ENCODE results near the gene NRN1.
"Not testable (repeated sequence)": the region's sequence is repeated elsewhere in the genome, so short reads cannot be mapped to it uniquely, and the experiment has no call there.

NRN1 gene

GRCh38 chr6:6006428-6007365, at the start of gene NRN1:
Gene NRN1, minus strand, starts transcription at chr6:6006925. Its CDS starts 176 bp downstream, at chr6:6006749.
- no peak for DNase-seq

- no peak for DNase-seq
These were observed 45.5 kb upstream of the NRN1 start for GRCh38 chr6:6052216-6052615.

GRCh38 chr6:6046716-6047115, 40.0 kb upstream of the NRN1 start:
- DNase-seq: no peak

- no peak for DNase-seq
These were observed 33.3 kb upstream of the NRN1 start for GRCh38 chr6:6039946-6040509.

GRCh38 chr6:6037179-6037578, 30.5 kb upstream of the NRN1 start:
- no peak for DNase-seq

- no peak for DNase-seq
These were observed 27.1 kb upstream of the NRN1 start for GRCh38 chr6:6033858-6034257.

- DNase-seq: no peak
These were observed 19.9 kb upstream of the NRN1 start for GRCh38 chr6:6026513-6027205.

GRCh38 chr6:6025736-6026135, 19.0 kb upstream of the NRN1 start:
- DNase-seq: no peak

GRCh38 chr6:6024220-6024619, 17.5 kb upstream of the NRN1 start:
- DNase-seq: no peak

GRCh38 chr6:6022841-6023240, 16.1 kb upstream of the NRN1 start:
- DNase-seq: not testable (repeated sequence)

GRCh38 chr6:6008648-6009421, 2.1 kb upstream of the NRN1 start:
- no peak for DNase-seq

- DNase-seq: no peak
These were observed 1.4 kb upstream of the NRN1 start for GRCh38 chr6:6008089-6008647.

GRCh38 chr6:6007366-6008088, 802 bp upstream of the NRN1 start:
- DNase-seq: no peak

GRCh38 chr6:6006006-6006427, 708 bp downstream of the NRN1 start:
- DNase-seq: no peak

- no peak for DNase-seq
These were observed 1.4 kb downstream of the NRN1 start for GRCh38 chr6:6005051-6006005.

- DNase-seq: no peak
These were observed 2.2 kb downstream of the NRN1 start for GRCh38 chr6:6004390-6004995.

- no peak for DNase-seq
These were observed 2.9 kb downstream of the NRN1 start for GRCh38 chr6:6003621-6004366.

GRCh38 chr6:6002848-6003620, 3.7 kb downstream of the NRN1 start:
- no peak for DNase-seq
